ENCODE data around the gene FBLN2. TPM values are rescaled to one million over a fixed set of nuclear protein-coding genes. Genes with fewer than 3 reads are reported as not detected.

FBLN2 gene
- total RNA-seq, 1 experiment from 2014 or later: 0.39 TPM

DNA sequence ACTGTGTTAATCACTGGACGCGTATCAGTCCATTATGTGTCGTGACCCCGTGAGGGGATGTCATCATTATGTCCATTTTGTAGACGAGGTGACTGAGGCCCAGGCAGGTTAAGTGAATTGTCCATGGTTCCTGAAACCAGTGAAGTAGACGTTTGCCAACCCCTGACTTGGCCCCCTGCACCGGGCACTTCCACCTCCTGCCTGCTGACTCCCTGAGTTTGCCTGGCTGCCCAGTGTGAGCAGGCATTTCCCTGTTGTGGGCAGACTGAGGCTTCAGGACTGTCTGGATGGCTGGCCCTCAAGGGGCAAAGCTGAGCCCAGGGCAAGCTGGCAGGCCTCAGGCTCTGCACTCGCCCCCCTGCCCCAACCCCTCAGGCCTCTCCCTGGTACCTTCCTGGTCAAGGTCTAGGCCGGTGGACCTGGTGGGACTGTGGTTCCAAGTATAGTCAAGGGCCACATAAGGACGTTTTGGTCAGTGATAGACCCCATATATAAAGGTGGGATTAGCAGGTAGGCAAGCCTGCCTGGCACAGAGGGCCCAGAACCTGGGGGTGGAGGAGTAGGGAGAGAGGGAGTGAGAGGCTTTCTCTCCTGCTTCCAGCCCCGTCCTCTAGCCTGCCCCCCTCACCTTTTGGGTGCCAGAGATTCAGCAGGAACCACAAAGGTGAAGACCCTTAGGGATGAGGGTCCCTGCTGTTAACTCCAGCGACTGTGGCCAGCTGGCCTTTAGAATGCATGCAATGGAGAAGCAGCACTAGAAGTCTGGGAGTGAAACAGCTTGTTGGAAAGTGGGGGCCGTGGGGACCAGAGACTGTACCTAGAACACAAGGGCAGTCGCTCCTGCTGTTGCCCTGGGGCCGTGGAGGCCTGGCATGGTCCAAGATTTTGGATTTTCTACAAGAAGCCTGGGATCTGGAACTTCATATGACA lies 34.6 kb downstream of the FBLN2 start:
- no peak overlapping the region for H2AFZ ChIP-seq (ENCODE audit: low read depth, low read length, poor library complexity, severe bottlenecking)
- H3K9me2 ChIP-seq (ENCODE audit: insufficient read depth): no peaks in the 10 kb centered on the region
- H3K9ac ChIP-seq (ENCODE audit: low read length): no peak overlapping the region
- no peaks in the 10 kb centered on the region for H3K4me1 ChIP-seq (ENCODE audit: control insufficient read depth in 1 of 2, insufficient read depth in 2 of 2, low read length in 2 of 2)
- ChIA-PET POLR2A (no interaction called here), CTCF (no interaction called here), RAD21 (ENCODE audit: low non-redundant PET in 1 of 2, low total read pairs in 2 of 2, uncharacterized antibody in 2 of 2, unreplicated experiment in 2 of 2) (no interaction called here)
- TF ChIP-seq CEBPB (IDR thresholded peaks at IDR 0.05; ENCODE audit: low read depth) (no peak), YY1 (IDR thresholded peaks at IDR 0.05; ENCODE audit: extremely low read depth, insufficient replicate concordance, low read depth, low read length) (no peak), JUND (IDR thresholded peaks at IDR 0.05) (no peak), SP1 (IDR thresholded peaks at IDR 0.05; ENCODE audit: low read depth) (no peak), POLR2A (IDR thresholded peaks at IDR 0.05; ENCODE audit: borderline replicate concordance, extremely low read depth, insufficient read depth, insufficient read length) (no peak), SRF (IDR thresholded peaks at IDR 0.05; ENCODE audit: low read depth) (no peak), EZH2 (IDR thresholded peaks at IDR 0.05) (no peak), FOSL1 (IDR thresholded peaks at IDR 0.05; ENCODE audit: low read depth) (no peak), ZFX (IDR thresholded peaks at IDR 0.05) (no peak), EGR1 (IDR thresholded peaks at IDR 0.05; ENCODE audit: low read depth) (no peak), RAD21 (IDR thresholded peaks at IDR 0.05; ENCODE audit: low read depth) (no peak), CBX3 (IDR thresholded peaks at IDR 0.05; ENCODE audit: low read depth) (no peak), TCF7L2 (IDR thresholded peaks at IDR 0.05; ENCODE audit: borderline replicate concordance, extremely low read depth, insufficient read depth, insufficient read length) (no peak)
- TF ChIP-seq, protein P1, sequence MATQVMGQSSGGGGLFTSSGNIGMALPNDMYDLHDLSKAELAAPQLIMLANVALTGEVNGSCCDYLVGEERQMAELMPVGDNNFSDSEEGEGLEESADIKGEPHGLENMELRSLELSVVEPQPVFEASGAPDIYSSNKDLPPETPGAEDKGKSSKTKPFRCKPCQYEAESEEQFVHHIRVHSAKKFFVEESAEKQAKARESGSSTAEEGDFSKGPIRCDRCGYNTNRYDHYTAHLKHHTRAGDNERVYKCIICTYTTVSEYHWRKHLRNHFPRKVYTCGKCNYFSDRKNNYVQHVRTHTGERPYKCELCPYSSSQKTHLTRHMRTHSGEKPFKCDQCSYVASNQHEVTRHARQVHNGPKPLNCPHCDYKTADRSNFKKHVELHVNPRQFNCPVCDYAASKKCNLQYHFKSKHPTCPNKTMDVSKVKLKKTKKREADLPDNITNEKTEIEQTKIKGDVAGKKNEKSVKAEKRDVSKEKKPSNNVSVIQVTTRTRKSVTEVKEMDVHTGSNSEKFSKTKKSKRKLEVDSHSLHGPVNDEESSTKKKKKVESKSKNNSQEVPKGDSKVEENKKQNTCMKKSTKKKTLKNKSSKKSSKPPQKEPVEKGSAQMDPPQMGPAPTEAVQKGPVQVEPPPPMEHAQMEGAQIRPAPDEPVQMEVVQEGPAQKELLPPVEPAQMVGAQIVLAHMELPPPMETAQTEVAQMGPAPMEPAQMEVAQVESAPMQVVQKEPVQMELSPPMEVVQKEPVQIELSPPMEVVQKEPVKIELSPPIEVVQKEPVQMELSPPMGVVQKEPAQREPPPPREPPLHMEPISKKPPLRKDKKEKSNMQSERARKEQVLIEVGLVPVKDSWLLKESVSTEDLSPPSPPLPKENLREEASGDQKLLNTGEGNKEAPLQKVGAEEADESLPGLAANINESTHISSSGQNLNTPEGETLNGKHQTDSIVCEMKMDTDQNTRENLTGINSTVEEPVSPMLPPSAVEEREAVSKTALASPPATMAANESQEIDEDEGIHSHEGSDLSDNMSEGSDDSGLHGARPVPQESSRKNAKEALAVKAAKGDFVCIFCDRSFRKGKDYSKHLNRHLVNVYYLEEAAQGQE (IDR thresholded peaks at IDR 0.05; ENCODE audit: low read depth): no peak
- TF ChIP-seq, protein P2, sequence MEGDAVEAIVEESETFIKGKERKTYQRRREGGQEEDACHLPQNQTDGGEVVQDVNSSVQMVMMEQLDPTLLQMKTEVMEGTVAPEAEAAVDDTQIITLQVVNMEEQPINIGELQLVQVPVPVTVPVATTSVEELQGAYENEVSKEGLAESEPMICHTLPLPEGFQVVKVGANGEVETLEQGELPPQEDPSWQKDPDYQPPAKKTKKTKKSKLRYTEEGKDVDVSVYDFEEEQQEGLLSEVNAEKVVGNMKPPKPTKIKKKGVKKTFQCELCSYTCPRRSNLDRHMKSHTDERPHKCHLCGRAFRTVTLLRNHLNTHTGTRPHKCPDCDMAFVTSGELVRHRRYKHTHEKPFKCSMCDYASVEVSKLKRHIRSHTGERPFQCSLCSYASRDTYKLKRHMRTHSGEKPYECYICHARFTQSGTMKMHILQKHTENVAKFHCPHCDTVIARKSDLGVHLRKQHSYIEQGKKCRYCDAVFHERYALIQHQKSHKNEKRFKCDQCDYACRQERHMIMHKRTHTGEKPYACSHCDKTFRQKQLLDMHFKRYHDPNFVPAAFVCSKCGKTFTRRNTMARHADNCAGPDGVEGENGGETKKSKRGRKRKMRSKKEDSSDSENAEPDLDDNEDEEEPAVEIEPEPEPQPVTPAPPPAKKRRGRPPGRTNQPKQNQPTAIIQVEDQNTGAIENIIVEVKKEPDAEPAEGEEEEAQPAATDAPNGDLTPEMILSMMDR (IDR thresholded peaks at IDR 0.05 in 2 of 3, conservative IDR thresholded peaks at IDR 0.05 in 1 of 3; ENCODE audit: borderline replicate concordance in 1 of 3, insufficient read depth in 1 of 3, low read depth in 2 of 3, low read length in 2 of 3): no peak
- TF ChIP-seq, protein P3, sequence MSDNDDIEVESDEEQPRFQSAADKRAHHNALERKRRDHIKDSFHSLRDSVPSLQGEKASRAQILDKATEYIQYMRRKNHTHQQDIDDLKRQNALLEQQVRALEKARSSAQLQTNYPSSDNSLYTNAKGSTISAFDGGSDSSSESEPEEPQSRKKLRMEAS (IDR thresholded peaks at IDR 0.05): no peak
- TF ChIP-seq, protein P4, sequence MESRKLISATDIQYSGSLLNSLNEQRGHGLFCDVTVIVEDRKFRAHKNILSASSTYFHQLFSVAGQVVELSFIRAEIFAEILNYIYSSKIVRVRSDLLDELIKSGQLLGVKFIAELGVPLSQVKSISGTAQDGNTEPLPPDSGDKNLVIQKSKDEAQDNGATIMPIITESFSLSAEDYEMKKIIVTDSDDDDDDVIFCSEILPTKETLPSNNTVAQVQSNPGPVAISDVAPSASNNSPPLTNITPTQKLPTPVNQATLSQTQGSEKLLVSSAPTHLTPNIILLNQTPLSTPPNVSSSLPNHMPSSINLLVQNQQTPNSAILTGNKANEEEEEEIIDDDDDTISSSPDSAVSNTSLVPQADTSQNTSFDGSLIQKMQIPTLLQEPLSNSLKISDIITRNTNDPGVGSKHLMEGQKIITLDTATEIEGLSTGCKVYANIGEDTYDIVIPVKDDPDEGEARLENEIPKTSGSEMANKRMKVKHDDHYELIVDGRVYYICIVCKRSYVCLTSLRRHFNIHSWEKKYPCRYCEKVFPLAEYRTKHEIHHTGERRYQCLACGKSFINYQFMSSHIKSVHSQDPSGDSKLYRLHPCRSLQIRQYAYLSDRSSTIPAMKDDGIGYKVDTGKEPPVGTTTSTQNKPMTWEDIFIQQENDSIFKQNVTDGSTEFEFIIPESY (IDR thresholded peaks at IDR 0.05; ENCODE audit: extremely low read depth, insufficient replicate concordance, low read length): no peak
- no peaks in the 10 kb centered on the region for H3K36me3 ChIP-seq (ENCODE audit: control insufficient read depth in 1 of 2, insufficient read depth in 2 of 2, low read length in 2 of 2)
- H3K4me3 ChIP-seq (replicated peaks in 1 of 2; ENCODE audit: low read depth in 1 of 2, low read length in 2 of 2): no peak overlapping the region
- no peak overlapping the region for H3K4me2 ChIP-seq (ENCODE audit: low read length)
- no peaks in the 10 kb centered on the region for H4K20me1 ChIP-seq (ENCODE audit: insufficient read depth)
- H3K9me3 ChIP-seq (ENCODE audit: control insufficient read depth in 1 of 2, insufficient read depth in 1 of 2, low read depth in 1 of 2, low read length in 2 of 2): no peaks in the 10 kb centered on the region
- intact Hi-C loops (cut with micrococcal nuclease): no loop called here
- no peaks in the 10 kb centered on the region for H3K27me3 ChIP-seq (ENCODE audit: insufficient read depth, low read length)
- no TSS peak for BruUV-seq (replicated peaks)
- DNase-seq (ENCODE audit: low read depth, low spot score) (no peak), ATAC-seq (no peak; the same call in 1 of the 2 replicates)
- no peak overlapping the region for H3K27ac ChIP-seq (ENCODE audit: low read depth, low read length)
- H3K79me2 ChIP-seq (ENCODE audit: insufficient read depth, low read length): no peaks in the 10 kb centered on the region

Measured in HCT116 (cell line).